Measurements from ENCODE around the gene MSX1.

Gene MSX1

DNA sequence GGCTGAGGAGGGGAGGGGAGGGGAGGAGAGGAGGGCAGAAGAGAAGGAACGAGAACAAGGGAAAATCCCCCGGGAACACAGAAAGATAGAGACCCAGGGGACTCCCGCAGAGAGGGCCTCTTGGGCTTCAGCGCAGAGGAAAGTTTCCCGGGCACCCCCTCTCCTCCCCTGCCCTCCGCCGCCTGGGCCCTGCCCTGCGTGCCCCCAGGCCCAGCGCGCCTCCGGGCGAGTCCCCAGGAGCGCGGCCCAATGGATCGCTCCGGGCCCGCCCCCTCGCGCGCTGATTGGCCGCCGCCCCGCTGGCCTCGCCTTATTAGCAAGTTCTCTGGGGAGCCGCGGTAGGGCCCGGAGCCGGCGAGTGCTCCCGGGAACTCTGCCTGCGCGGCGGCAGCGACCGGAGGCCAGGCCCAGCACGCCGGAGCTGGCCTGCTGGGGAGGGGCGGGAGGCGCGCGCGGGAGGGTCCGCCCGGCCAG, at the start of gene MSX1:
TSS of gene MSX1 (plus strand) at position 341 of the 474 bp plus-strand sequence. CDS start 235 bp downstream, outside the sequence.
- Mint-ChIP-seq H3K27me3 (ENCODE audit: low read depth, poor library complexity) (peaks cover 50% of the 10 kb centered on the region), H3K36me3 (ENCODE audit: low read depth) (peaks cover 11% of the 10 kb centered on the region), H3K4me3 (peak within 1 kb of the TSS; percentile 97), H3K4me1 (peaks cover 85% of the 10 kb centered on the region), H3K9me3 (no peaks in the 10 kb centered on the region), H3K27ac (peak within 1 kb of the TSS; percentile 95)
- TF ChIP-seq, protein P1, sequence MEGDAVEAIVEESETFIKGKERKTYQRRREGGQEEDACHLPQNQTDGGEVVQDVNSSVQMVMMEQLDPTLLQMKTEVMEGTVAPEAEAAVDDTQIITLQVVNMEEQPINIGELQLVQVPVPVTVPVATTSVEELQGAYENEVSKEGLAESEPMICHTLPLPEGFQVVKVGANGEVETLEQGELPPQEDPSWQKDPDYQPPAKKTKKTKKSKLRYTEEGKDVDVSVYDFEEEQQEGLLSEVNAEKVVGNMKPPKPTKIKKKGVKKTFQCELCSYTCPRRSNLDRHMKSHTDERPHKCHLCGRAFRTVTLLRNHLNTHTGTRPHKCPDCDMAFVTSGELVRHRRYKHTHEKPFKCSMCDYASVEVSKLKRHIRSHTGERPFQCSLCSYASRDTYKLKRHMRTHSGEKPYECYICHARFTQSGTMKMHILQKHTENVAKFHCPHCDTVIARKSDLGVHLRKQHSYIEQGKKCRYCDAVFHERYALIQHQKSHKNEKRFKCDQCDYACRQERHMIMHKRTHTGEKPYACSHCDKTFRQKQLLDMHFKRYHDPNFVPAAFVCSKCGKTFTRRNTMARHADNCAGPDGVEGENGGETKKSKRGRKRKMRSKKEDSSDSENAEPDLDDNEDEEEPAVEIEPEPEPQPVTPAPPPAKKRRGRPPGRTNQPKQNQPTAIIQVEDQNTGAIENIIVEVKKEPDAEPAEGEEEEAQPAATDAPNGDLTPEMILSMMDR (IDR thresholded peaks at IDR 0.05), result no peak
- DNase-seq, result peak; percentile 94

DNA sequence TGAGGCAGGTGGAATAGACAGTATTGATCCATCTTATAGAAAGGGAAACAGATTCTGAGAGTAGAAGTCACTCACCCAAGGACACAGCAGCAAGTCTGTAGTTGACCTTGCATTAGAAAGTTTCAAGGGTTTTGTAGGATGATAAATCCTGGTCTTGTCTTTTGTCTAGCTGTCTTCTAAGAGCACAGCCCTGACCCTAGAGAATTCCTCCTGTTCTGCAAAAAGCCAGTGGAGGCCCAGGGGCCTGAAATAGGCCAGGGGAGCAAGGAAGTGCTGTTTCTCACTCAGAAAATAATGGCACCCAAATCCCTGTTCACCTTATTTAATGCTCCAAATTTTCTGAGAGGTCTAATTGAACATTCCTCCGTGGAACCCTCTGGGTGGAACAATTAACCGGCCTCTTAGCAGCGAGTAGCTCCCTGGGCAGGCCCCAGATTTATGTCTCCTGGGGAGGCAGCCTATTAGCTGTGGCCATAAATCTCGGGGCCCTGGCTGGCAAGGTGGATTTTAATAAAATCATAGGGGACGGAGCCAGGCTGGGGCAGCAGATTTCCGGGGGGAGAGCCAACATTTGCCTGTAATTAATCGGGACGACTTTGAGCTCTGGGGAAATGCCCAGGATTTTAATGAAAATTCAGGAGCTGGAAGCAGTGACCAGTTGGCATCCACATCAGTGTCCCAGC, 49.2 kb upstream of the MSX1 start:
- TF ChIP-seq, protein P1 (IDR thresholded peaks at IDR 0.05), result no peak
- Mint-ChIP-seq H3K9me3 (peaks cover 10% of the 10 kb centered on the region), H3K4me1 (peaks cover 41% of the 10 kb centered on the region), H3K4me3 (no peak overlapping the region), H3K36me3 (ENCODE audit: low read depth) (peaks cover 4% of the 10 kb centered on the region), H3K27ac (peak overlapping the region; percentile 29), H3K27me3 (ENCODE audit: low read depth, poor library complexity) (peaks cover 35% of the 10 kb centered on the region)
- peak; percentile 46 for DNase-seq

DNA sequence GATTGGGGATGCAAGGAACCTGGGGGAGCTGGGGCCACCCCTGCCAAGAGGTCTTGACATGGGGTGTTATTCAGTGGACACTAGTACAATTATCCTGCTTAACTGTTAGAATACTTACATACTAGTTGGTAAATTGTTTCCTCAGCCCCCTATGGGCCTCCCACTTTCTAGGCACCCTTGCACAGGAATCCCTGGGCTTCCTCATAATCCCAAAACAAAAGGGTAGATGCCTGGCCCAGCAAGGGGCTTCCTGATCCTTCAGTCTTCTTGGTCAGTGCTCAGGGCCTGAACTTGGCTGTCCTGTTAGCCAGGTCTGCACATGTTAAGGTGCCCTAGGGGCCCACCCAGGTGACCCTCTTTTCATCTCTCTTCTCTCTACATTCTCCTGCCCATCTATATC, 48.7 kb upstream of the MSX1 start:
- no peak for DNase-seq
- peaks cover 40% of the 10 kb centered on the region for H3K27me3 Mint-ChIP-seq (ENCODE audit: low read depth, poor library complexity)
- H3K36me3 Mint-ChIP-seq (ENCODE audit: low read depth), result peaks cover 4% of the 10 kb centered on the region
- peaks cover 11% of the 10 kb centered on the region for H3K9me3 Mint-ChIP-seq
- peaks cover 36% of the 10 kb centered on the region for H3K4me1 Mint-ChIP-seq
- TF ChIP-seq, protein P1 (IDR thresholded peaks at IDR 0.05), result no peak
- H3K27ac Mint-ChIP-seq, result no peak overlapping the region
- no peak overlapping the region for H3K4me3 Mint-ChIP-seq

DNA sequence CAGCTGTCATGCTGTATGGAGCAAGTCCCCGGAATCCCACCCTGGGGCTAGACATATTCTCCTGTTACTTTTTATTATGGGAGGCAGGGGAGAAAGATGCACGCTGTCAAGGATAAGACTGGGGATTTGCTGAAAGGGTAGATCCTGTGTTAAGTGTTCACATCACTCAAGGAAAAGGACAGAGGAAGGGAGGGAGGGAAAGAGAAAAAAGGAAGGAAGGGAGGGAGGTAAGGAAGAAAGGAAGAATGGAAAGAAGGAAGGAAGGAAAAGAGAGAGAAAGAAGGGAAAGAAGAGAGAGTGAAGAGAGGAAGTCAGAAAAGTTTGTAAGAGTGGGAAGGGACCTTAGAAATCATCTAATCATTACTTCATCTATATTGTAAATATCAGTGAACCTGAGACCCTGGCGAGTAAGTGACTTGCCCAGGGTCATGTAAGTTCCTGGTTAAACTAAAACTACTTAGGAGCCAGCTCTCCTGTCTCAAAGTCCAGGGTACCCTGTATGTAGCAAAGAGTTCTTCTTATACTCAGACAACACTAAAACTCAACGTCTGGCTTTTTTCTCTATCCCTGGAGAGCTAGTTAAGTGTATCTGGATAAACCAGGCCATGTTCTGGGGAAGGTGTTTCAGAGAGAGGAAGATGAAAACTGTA, 47.2 kb upstream of the MSX1 start:
- H3K4me3 Mint-ChIP-seq, result no peak overlapping the region
- DNase-seq, result no peak
- peaks cover 20% of the 10 kb centered on the region for H3K9me3 Mint-ChIP-seq
- H3K36me3 Mint-ChIP-seq (ENCODE audit: low read depth), result peaks cover 13% of the 10 kb centered on the region
- H3K27ac Mint-ChIP-seq, result no peak overlapping the region
- H3K4me1 Mint-ChIP-seq, result peaks cover 30% of the 10 kb centered on the region
- H3K27me3 Mint-ChIP-seq (ENCODE audit: low read depth, poor library complexity), result peaks cover 52% of the 10 kb centered on the region
- TF ChIP-seq, protein P1 (IDR thresholded peaks at IDR 0.05), result no peak

DNA sequence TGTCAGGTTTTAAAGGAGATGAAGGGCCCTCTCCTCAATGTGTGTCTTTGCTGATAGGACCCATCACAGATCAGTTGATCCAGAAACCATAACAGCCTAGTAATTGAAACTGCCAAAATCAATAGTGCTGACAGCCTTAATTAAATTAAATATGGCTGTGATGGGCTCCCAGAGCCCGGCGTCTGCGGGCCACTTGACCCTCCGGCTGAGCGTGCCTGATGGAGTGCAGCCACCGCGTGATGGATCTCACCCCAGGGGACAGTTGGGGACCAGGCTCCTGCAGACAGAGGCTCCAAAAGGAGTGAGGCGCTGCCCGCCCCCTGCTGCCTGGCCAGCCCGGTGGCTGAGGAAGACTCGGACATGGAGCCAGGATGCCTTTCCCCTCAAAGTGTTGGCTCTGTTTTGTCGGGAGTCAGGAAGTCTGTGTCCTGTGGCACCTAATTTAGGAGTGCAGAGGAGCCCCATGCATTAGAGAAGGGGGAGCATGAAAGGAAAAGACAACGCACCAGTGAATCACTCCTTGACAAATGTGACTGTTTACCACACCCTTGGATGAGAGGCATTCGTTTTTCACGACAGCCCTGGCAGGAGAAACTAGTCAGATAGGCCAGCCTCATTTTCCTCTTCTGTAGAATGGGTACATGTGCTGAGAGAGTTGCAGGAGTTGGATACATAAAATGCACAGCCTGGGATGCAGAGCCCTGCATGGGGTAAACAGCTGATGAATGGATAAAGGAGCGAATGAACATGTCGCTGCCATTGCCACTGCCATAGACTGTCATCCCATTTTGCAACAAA, 40.9 kb upstream of the MSX1 start:
- H3K27me3 Mint-ChIP-seq (ENCODE audit: low read depth, poor library complexity), result peaks cover 41% of the 10 kb centered on the region
- TF ChIP-seq, protein P1 (IDR thresholded peaks at IDR 0.05), result no peak
- H3K9me3 Mint-ChIP-seq, result peaks cover 32% of the 10 kb centered on the region
- peaks cover 37% of the 10 kb centered on the region for H3K4me1 Mint-ChIP-seq
- H3K4me3 Mint-ChIP-seq, result peak overlapping the region; percentile 35
- no peak overlapping the region for H3K27ac Mint-ChIP-seq
- DNase-seq, result peak; percentile 74
- H3K36me3 Mint-ChIP-seq (ENCODE audit: low read depth), result peaks cover 28% of the 10 kb centered on the region

All from nephron progenitor cell (in vitro differentiated cells).